ENCODE results near the gene GH1.

The GH1 gene

DNA sequence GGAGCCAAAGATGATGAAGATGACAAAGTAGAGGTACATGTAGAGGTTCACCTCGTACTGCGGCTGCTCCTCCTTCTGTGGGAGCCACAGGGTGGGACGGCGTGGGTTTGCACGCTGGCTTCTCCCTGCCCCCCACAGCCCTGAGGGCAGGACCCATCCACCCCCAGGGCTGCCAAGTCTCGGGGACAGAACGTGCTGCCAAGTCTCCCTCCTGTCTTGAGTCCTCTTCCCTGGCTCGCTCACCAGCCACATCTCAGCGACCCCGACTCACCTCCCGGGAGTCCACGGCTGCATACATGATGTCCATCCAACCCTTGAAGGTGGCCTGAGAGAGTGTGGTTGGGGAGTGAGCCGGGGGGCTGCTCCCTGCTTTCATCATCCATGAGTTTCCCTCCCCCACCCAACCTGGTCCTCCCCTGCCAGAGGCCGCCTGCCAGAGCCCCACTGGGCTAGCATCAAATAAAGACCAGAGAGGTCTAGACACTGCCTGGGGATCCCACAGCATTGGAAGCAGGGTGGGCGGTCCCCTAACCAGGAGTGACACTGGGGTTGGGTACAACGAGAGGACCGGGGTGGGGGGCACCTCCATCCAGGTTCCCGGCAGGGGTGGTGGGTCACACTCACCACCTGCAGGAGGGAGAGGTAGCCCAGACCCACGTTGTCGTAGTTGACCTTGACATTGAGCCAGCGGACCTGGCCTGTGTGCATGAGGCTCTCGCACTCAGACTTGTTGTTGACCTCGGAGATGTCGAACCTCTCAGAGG is 26.3 kb upstream of the GH1 start:
- DNase-seq, result no peak

DNA sequence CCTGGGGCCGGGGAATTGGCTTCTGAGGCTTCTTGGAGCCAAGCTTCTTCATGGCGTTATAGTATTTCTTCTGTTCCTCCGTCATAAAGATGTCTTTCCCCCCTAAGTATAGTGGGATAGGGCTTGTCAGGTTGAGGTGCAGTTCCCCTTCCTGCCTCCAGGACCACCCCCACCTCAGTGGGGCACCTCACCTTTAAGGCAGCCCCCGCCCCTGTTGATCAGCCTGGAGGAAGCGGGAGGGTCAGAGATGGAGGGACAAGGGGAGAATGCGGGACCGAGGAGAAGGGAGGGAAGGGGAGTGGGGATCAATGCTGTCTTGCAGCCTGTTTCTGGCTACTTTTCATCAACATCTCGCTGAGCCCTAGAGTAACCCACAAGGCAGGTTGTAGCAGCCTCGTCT is 25.1 kb upstream of the GH1 start:
- no peak for DNase-seq

DNA sequence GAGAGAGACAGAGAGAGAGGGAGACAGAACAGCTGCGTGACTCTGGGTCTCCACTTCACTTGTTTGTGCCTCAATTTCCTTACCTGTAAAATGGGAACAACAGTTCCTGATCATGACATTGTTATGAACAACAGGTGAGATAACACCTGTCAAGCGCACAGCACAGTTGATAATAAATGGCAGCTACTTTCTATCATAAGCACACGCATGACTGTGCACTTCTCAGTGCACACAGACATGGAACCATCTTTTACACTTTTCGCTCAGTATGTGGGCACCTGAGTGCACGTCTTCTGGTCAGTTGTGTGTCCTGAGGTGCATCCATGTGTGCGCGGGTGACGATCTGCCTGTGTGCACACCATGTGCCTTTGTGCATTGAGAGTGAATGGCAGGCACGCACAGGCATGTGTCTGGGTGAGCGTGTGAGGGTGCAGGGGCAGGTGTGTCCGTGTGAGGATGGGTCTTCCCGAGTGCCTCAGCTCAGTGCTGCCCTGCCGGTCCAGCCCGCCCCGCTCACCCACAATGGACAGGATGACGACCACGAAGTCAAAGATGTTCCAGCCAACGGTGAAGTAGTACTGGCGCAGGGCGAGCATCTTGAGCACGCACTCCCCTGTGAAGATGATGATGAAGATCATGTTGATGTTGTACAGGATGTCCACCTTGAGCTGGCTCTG is 23.8 kb upstream of the GH1 start:
- no peak for DNase-seq

DNA sequence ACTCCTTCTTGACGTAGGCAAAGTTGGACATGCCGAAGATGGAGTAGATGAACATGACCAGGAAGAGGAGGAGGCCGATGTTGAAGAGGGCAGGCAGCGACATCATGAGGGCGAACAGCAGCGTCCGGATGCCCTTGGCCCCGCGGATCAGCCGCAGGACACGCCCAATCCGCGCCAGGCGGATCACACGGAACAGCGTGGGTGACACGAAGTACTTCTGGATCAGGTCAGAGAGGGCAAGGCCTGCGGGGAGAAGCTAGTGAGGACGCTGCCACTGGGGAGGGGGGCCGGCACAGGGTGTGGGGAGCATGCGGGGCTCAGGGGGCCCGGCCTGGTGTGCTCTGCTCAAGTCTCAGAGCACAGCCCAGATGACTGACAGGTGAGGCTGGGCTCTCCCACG is 23.1 kb upstream of the GH1 start:
- no peak for DNase-seq

DNA sequence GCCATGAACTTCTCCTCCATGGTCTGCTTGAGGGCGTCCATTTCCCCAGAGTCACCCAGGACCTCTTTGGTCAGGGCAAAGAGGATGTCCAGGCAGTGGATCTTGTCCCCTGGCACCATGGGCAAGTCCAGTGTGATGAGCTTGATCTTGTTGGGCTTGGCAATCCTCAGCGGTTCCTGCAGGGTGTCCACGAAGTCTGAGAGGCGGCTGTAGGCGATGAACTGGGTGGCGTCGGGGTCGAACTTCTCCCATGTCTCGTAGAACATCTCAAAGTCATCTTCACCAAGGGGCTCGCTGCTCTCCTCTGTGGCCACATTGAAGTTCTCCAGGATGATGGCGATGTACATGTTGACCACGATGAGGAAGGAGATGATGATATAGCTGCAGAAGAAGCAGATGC is 22.5 kb upstream of the GH1 start:
- DNase-seq, result no peak

DNA sequence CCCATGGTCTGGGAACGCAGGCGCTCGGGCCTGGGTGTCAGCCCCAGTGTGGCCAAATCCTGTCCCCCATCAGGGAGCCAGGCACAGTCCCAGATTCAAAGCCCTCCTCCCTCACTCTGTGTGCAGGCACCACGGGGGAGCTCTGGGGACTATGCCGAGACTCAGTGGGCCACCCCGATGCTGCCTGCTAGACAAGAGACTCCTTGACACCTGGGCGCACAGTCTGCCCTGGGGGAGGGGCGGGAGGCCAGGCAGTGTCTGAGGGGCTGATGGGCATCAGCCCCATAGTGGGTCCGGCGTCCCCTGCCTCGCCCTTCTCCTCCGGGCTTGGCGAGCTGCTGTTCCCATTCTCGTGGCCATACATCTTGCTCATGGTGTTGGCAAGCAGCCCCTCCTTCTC is 21.9 kb upstream of the GH1 start:
- DNase-seq, result no peak

DNA sequence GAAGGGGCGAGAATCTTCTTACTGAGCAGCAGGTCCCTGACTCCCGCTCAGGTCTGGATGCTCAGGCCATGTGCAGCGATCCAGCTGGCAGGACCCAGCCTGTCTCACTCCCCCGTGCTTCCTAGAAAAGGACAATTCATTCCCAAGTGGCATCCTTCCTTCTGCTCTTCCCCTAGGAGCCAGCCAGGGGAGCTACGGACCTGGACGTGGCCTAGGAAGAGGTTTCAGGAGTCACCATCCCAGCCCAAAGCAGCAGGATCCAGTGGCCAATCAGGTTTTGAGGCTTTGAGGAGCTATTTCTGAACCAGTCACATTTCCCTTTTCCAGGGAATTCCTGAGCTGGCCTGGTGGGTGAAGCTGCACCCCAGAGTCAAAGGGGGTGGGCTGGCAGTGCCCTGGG is 21.2 kb upstream of the GH1 start:
- no peak for DNase-seq

DNA sequence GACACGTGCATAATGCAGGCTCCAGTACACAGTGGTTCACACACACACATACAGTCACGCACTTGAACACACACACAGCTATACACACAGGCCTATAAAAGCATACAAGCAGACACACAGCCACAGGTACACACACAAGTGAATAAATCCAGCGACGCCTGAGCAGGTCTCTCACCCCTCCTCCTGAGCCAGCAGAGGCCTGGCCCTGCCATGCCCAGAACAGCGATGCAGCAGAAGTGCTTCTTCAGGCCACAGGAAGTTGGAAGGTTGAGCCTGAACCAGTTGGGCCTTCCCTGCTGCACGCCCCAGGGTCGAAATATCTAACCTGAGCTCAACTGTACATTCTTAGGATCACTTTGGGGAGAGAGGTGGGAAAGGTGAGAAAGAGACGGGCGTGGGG is 20.8 kb upstream of the GH1 start:
- no peak for DNase-seq

DNA sequence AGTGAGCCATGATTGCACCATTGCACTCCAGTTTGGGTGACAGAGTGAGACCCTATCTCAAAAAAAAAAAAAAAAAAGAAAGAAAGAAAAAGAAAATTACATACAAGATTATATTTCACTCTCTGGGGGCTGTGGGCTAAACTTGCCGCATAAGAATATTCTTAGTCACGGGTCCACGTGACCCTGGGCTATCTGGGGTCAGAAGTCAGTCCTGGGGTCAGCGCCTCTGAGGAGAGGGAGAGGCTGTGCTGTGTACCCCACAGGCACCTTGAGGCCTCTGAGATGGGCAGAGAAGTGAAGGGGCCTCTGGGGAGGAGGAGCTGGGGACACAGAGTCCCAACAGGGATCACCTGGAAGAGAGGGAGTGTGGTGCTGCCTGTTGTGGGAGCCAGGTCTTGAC is 19.3 kb upstream of the GH1 start:
- DNase-seq, result no peak

DNA sequence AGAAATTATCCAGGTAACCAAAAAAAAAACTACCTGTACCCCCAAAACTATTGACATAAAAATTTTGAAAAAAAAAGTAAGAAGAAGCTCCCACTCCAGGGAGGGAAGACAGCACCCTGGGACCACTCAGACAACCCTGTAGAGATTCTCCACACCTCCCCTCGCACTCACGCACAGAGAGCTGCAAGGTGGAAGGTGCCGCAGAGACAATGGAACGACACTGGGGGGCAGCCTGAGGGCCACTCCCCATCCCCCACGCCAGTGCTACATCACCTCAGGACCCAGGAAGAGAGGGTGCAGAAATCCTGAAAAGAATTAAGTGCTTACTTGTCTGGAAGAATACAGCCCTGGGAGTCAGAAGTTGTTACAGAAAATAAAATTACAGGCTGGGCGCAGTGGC is 18.7 kb upstream of the GH1 start:
- DNase-seq, result no peak

DNA sequence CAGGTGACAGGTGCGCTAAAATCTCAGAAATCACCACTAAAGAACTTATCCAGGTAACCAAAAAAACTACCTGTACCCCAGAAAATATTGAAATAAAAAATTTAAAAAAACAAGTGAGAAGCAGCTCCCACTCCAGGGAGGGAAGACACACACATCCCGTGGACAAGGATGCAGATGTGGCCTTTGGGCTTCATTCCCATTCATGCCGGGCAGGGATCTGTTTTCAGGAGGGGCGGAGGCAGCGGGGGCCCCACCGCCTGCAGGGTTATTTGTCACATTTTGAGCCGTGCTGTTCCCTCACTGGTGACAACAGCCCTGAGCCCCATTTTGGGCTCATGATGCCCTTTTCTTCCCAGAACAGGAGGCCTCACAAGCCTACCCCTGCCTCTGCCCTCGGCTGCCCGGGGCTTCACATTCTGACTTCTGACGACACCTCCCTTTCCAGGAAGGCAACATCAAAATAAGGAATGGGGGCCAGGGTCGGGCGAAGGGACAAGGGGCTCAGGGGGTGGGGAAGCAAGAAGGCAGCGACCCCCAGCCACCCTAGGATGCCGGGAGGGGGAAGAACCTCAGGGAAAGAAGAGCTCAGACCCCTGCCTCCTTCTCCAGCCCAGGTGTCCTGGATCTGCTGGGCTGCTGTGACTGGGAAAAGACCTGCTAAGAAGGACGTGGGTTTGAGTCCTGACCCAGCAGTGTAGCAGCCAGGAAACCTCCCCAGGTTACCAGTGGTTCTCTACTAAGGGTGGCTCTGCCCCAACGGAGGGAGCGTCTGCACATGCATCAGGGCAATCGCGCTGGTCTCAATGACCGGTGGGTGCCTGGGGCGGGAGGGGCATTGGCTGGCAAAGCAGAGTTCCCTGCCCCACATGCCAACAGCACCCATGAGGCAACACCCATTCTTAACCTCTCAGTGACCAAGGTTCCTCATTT is 15.8 kb upstream of the GH1 start:
- no peak for DNase-seq

DNA sequence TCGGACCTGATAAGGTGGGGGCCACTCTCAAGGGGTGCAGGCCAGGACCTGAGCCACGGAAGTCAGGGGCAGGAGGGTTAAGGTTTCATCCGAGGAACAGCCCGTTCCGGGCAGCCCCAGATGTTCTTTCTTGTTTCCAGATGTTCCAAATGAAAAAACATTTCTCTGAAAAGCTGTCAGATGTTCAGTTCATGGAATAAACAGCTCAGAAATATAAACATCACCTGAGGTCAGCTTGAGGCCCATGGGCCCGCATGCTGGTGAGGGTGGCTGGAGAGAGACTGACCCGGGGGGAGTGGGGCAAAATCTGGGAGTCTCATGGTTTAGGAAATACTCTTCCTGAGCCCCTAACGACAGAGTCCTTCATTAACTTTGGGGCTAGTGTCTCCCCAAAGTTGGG is 15.0 kb upstream of the GH1 start:
- no peak for DNase-seq

DNA sequence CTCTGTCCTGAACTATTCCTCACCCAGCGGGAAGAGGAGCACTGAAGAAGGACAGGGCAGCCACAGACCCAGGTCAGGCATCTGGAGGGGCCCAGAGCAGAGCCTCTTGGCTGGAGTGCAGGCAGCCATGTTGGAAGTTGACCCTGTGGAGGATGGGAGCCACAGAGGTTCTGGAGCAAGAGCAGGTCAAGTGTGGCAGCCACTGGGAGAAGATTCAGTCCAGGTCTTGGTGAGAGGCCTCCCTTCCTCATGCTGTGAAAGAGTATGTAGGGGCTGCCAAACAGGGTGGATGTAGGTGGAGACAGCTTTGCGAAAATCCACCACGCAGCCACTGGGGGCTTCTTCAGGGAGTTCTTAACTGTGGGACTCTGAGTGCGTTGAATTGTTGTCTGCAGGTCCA is 14.1 kb upstream of the GH1 start:
- no peak for DNase-seq

DNA sequence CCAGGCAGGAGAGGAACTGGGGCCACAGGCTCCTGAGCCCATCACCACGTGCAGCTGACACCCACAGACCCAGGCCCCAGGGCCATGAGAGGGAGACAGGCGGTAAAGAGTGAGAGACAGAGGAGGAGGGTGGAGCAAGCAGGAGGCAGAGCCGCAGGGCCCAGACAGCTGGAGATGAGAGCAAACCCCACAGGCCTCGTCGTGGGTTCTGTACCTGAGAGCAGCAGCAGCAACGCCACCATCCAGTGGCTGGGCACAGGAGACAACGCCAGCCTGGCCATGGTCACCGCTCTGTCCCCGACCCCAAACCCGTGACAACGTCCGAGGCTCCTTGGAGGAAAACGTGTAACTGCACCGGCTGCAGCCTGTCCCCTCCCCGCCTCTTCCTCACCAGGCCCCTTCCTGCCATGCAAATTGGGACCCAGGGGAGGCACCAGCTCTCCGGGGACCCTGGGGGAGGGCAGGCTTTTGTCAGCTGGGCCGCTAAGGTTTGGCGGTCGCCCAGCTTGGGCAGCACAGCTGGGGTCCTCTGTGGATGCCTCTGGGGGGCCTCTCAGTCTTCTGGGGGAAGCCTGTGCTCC is 13.4 kb upstream of the GH1 start, which contains the start of gene CD79B:
CD79B (minus strand) TSS at position 351 of the 581 bp plus-strand sequence; CDS start at position 281, 70 bp downstream.
- DNase-seq, result peak; percentile 85

DNA sequence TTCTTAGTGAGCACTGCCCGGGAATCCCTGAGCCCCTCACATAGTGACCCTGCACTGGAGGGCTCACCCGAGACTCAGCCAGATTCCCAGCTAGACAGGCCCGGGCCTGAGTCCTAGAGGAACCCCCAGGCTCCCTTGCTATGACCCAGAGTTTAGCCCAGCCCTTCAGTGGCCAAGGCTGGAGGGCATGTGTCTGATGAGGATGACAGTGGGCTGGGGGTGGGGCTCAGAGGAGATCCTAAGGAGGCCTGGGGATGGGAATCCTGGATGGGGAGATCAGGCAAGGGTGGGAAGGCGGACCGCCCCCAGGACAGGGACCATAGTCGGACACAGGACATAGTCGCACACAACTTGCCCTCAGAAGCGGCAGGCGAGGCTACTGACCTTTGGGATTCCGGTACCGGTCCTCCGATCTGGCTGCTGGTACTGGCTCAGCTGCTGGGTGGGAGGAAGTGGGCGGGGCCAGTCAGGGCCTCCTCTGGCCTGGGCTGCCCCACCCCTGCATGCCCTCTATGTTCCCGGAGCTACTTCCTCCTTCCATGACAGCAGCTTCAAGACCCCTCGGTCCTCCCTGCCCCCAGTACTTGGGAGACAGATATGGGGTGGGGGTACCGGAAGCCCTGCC is 12.4 kb upstream of the GH1 start:
- no peak for DNase-seq

DNA sequence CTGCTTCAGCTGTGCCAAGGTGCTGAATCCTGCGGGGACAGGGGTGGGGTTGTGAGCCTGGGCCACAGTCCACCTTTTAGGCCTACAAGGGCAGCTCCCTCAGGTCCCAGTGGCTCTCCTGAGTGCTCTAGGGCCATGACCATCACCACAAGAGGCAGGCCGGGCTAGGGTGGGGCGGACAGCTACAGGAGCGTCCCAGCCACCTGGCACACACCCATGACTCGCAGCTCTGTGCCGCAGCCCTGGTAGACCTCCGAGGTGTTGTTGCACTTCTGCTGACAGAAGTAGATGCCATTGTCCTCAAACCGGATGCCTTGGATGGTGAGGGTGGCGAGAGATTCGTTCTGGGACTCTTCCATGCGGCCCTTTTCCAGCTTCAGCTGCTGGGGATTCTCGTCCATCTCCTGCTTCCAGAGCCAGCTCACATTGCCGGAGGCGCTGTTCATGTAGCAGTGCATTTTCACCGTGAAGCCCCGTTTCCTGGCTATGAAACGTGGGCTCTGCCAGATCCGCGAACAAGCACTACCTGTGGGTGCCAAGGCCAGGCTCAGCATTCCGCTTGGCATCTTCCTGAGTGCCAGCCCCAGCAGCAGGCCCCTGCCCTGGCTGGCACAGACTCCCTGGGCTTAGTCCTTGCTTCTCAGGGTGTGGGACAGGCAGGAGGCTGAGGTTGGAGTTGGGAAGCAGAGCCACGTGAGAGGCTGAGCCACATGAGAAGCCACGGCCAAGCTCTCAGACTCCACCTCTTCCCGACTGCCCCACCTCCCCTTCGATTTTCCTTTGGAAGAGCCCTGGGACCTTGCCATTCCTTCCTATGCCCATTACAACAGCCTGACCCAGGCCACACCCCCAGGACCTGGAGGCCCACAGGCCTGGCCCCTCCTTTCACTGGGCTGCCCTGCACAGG is 11.5 kb upstream of the GH1 start:
- no peak for DNase-seq

DNA sequence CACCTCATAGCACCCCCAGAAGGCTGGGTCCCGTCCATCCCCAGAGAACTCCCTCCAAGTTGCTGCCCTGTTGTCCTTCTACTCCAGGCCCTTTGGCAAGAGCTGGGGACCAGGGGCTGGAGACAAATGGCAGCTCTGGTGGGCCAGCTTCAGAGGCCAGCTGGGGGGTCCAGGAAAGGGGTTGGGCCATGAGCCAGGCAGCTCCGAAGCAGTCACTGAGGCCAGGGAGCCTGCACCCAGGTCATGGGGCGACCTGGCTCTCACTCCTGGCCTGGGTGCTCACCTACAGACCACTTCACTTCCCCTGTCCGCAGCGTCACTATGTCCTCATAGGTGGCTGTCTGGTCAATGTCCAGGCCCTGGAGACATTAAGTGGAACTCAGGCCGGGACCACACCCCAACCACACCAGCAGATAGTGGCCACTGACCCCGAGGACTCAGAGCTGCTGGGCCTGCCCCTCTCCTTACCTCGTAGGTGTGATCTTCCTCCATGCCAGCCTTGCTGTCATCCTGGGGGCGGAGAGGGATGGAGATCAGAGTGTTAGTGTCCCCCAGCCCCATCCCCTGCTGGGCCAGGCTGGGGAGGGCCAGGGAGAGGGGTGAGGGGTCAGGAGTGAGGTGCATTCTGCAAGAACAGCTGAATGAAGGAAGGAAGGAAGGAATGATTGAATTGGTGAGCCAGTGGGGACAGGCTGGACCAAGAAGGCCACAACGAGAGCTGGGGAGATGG is 10.5 kb upstream of the GH1 start:
- DNase-seq, result no peak

DNA sequence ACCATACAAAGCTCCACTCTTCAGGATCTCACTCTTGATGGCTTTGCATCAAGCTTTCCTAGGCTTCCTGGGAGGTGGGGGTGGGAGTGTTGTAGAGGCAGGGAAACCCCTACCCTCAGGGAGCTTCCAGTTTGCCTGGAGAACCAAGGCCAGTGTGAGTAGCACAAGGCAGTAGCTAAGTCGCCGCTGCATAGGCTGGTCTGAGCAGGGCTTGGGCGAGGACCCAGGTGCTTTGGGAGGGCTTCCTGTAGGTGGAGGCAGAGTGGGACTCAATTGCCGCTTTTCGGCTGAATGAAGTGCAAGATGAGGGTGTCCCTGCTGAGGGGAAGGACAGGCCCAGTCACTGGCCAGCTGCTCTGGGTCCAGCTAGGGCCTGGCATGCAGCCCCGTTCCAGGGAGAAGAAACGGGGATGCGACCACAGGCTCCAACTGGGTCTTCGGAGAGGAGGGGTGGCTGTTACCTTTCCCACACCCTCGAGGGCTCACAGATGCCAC is 9.6 kb upstream of the GH1 start:
- no peak for DNase-seq

DNA sequence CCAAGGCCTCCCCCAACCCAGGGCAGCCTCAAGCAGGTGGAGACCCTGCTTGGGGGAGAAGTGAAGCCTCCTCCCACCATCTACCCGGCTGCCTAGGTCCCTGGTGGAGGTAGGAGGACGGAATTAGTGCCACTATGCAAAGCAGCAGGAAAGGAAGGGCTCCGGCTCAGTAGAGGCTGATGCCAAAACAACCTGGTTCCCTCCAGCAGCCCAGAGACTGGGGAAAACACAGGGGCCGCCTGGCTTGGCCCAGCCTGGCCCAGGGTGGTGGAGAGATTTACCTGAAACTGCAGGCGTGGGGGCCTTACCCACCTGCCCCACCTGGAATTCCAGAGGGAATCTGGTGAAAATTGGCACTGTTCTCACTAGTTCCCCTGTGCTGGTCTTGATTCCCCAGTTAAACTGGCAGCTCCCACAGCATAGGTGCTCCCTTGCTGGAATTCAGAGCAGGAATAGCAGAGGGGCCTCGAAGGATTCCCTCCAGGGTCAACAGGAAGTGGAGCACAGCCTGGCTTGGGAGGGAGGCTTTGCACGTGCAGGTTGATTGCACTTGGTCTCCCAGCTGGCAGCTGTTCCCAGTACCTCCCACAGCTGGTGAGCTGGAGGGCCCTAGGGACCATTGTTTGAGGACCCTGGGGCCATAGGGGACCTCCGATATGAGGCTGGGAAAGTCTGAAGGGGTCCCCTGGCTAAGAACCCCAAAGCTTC is 9.0 kb upstream of the GH1 start:
- DNase-seq, result no peak

DNA sequence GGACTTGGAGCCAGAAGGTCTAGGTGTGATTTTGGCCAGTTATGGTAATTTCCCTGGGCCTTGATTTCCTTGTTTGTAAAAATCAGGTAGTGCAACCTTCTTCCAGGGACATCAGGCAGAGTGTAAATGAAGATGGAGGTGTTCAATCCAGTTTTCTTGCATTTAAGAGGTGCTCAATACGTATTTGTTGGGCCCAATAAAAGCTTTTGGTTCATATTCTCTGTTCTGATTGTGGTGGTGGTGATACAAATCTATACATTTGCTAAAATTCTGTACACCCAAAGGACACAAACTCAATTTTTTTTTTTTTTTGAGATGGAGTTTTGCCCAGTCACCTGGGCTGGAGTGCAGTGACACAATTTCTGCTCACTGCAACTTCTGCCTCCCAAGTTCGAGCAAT is 7.5 kb upstream of the GH1 start:
- no peak for DNase-seq
